HUES64 (cell line): ENCODE data around the gene ALG11.
"Not testable (repeated sequence)": the region's sequence is repeated elsewhere in the genome, so short reads cannot be mapped to it uniquely, and the experiment has no call there.

Experiments
- H3K27ac ChIP-seq: 2 replicates; pipeline ENCODE4 v1.7.0; 2013; ENCODE audit warnings: low read depth, low read length, inconsistent platforms
- H3K27me3 ChIP-seq: 2 replicates; pipeline ENCODE4 v1.6.1; 2013; ENCODE audit warnings: mild to moderate bottlenecking, low read length; ENCODE audit not compliant: insufficient read depth
- H3K36me3 ChIP-seq: 2 replicates; pipeline ENCODE4 v1.6.1; 2013; ENCODE audit warnings: mild to moderate bottlenecking, low read length; ENCODE audit not compliant: insufficient read depth
- H3K4me1 ChIP-seq: 2 replicates; pipeline ENCODE4 v1.6.1; 2013; ENCODE audit warnings: mild to moderate bottlenecking, low read length, moderate library complexity; ENCODE audit not compliant: insufficient read depth
- H3K4me3 ChIP-seq: 2 replicates; pipeline ENCODE4 v1.5.1; 2013; ENCODE audit warnings: mild to moderate bottlenecking, low read length, moderate library complexity
- H3K9ac ChIP-seq: 2 replicates; pipeline ENCODE4 v1.6.1; 2013; ENCODE audit warnings: mild to moderate bottlenecking, low read depth, low read length
- H3K9me3 ChIP-seq: 2 replicates; pipeline ENCODE4 v1.6.1; 2013; ENCODE audit warnings: low read depth, low read length; ENCODE audit not compliant: insufficient read depth
- WGBS: fragments of 150-250, 120-280 bp; methylation state at CpG from one replicate; pipeline ENCODE4 v1.1.7; 2013; ENCODE audit warnings: missing lambda C conversion rate; 5-methylcytosine and 5-hydroxymethylcytosine counted together

ALG11 gene

DNA sequence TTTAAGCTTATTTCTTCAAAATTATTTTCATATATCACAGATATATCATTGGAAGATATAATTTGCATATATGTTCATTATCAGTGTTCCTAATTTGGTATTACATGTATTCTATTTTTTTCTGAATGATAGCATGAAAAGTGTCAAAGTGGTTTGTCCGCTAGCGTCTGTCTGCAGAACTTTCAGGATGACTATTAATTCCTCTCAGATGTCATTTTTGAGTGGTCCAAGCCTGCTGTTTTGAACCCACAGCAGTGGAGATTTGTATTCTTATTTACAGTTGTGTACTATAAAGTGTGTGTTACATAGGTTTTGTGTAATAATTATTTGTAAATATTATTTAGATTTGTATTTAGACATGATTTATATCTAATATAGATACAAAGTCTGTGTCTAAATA is 20.8 kb downstream of the ALG11 start:
- Histone ChIP-seq H3K9ac (no peak overlapping the region), H3K27me3 (no peaks in the 10 kb centered on the region), H3K4me1 (no peaks in the 10 kb centered on the region), H3K27ac (no peak overlapping the region), H3K9me3 (peaks cover 19% of the 10 kb centered on the region), H3K36me3 (peaks cover 20% of the 10 kb centered on the region), H3K4me3 (no peak overlapping the region)
- WGBS: 97% methylated on average over 2 of the region's 2 CpGs

DNA sequence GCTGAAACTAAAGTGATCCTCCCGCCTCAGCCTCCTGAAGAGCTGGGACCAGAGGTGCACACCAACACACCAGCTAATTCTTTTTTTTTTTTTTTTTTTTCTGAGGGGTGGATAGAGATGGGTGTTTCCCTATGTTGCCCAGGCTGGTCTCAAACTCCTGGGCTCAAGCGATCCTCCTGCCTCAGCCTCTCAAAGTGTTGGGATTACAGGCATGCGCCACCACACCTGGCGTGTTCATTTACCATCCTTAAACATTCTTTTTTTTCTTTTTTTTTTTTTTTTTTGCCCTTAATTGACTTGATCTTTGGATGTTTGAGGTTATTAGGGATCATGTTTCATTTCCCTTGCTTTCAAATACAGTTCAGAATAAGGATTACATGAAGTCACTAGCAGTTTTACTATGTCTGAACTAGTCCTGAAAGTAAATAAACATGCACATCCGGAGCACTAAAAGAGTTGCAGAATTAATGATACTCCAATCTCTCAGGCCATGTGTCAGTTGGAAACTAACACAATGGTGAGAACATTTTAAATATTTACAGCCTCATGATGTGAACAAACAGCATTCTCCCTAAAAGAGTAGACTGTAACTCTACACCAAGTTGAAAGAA is 22.5 kb downstream of the ALG11 start:
- Histone ChIP-seq H3K9ac (no peak overlapping the region), H3K9me3 (peaks cover 4% of the 10 kb centered on the region), H3K36me3 (peaks cover 3% of the 10 kb centered on the region; the same call in 1 of the 2 replicates), H3K4me3 (no peak overlapping the region), H3K27ac (no peak overlapping the region), H3K27me3 (no peaks in the 10 kb centered on the region), H3K4me1 (no peaks in the 10 kb centered on the region)
- 94% methylated on average over 4 of the region's 5 CpGs for WGBS

DNA sequence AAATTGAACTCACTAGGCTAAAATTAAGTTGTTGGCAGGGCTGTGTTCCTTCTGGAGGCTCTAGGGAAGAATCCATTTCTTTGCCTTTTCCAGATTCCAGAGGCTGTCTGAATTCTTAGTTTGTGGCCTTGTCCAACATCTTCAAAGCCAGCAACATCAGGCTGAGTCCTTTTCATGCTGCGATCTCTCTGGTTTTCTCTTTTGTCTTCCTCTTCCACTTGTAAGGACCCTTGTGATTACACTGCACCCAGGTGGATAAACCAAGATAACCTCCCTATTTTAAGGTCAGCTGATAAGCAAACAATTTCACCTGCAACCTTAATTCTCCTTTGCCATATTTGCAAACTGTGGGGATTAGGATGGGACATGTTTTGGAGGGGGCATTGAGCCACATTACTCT is 23.8 kb downstream of the ALG11 start:
- H3K9me3 ChIP-seq: no peaks in the 10 kb centered on the region
- no peaks in the 10 kb centered on the region; the same call in 1 of the 2 replicates for H3K36me3 ChIP-seq
- H3K4me1 ChIP-seq: no peaks in the 10 kb centered on the region
- 83% methylated on average over 1 of the region's 1 CpG for WGBS
- no peak overlapping the region for H3K27ac ChIP-seq
- no peak overlapping the region for H3K9ac ChIP-seq
- no peaks in the 10 kb centered on the region for H3K27me3 ChIP-seq
- H3K4me3 ChIP-seq: no peak overlapping the region

DNA sequence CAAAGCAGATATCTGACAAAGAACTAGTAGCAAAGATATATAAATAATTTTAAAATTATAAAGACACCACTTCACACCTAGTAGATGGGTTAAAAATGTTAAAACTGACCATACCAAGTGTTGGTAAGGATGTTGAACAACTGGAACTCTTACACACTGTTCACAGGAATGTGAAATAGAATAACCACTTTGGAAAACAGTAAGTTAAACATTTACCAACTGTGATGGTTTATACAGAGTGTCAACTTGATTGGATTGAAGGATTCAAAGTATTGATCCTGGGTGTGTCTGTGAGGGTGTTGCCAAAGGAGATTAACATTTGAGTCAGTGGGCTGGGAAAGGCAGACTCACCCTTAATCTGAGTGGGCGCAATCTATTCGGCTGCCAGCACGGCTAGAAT is 31.5 kb downstream of the ALG11 start:
- Histone ChIP-seq H3K9me3 (no peaks in the 10 kb centered on the region), H3K27me3 (no peaks in the 10 kb centered on the region), H3K4me3 (no peak overlapping the region), H3K27ac (no peak overlapping the region), H3K36me3 (no peaks in the 10 kb centered on the region), H3K9ac (no peak overlapping the region), H3K4me1 (no peaks in the 10 kb centered on the region)
- WGBS: 95% methylated on average over 3 of the region's 3 CpGs

DNA sequence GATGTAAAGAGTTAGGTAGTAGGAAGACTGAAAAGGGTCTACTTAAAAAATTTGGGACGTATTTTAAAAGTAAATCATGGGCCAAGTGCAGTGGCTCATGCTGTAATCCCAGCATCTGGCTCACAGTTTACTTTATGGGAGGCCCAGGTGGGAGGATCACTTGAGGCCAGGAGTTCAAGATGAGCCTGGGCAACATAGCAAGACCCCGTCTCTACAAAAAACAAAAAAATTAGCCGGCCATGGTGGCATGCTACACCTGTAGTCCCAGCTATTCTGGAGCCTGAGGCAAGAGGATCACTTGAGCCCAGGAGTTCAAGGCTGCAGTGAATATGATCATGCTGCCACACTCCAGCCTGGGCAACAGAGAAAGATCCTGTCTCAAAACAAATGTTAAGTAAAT is 35.3 kb downstream of the ALG11 start:
- Histone ChIP-seq H3K4me1 (peaks cover 9% of the 10 kb centered on the region; the same call in 1 of the 2 replicates), H3K36me3 (no peaks in the 10 kb centered on the region), H3K4me3 (no peak overlapping the region), H3K27ac (no peak overlapping the region), H3K9me3 (no peaks in the 10 kb centered on the region), H3K9ac (no peak overlapping the region), H3K27me3 (no peaks in the 10 kb centered on the region)
- 92% methylated on average over 3 of the region's 3 CpGs for WGBS

DNA sequence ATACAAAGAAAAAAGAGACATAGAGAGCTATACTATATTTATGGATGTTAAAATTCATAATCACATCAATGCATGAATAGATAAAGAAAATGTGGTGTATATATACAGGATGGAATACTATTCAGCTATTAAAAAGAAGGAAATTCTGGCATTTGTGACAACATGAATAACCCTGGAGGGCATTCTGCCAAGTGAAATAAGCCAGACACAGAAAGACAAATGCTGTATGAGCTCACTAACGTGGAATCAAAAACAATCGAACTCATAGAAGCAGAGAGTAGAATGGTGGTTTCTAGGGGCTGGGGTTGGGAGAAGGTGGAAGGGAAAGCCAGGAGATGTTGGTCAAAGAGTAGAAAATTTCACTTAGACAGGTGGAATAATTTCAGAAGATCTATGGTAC is 36.3 kb downstream of the ALG11 start:
- no peaks in the 10 kb centered on the region for H3K27me3 ChIP-seq
- no peak overlapping the region for H3K9ac ChIP-seq
- peaks cover 9% of the 10 kb centered on the region; the same call in 1 of the 2 replicates for H3K4me1 ChIP-seq
- no peaks in the 10 kb centered on the region for H3K36me3 ChIP-seq
- 97% methylated on average over 2 of the region's 2 CpGs for WGBS
- H3K27ac ChIP-seq: no peak overlapping the region
- H3K9me3 ChIP-seq: no peaks in the 10 kb centered on the region
- H3K4me3 ChIP-seq: no peak overlapping the region

DNA sequence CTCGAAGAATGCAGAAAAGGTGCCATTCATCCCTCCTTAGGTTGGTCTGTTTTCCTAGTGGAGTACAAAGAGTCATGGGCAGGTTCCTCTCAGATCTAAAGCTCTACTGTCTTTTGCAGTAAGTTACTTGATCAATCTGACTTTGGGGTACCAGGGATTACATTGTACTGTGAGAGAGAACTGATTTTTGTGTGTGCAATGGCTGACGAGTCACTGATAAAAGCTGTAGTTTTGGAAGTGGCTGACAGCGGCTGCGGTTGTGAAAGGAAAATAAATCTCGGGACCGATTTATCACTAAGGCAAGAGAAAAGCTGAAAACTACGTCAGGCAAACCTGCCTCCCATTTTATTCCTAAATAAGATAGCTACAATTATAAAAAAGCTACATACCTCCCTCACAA is 39.2 kb downstream of the ALG11 start:
- 92% methylated on average over 7 of the region's 7 CpGs for whole genome bisulfite sequencing
- Histone ChIP-seq H3K27me3 (no peaks in the 10 kb centered on the region), H3K9me3 (no peaks in the 10 kb centered on the region), H3K4me1 (peaks cover 9% of the 10 kb centered on the region; the same call in 1 of the 2 replicates), H3K27ac (no peak overlapping the region), H3K9ac (no peak overlapping the region), H3K4me3 (no peak overlapping the region), H3K36me3 (no peaks in the 10 kb centered on the region)

DNA sequence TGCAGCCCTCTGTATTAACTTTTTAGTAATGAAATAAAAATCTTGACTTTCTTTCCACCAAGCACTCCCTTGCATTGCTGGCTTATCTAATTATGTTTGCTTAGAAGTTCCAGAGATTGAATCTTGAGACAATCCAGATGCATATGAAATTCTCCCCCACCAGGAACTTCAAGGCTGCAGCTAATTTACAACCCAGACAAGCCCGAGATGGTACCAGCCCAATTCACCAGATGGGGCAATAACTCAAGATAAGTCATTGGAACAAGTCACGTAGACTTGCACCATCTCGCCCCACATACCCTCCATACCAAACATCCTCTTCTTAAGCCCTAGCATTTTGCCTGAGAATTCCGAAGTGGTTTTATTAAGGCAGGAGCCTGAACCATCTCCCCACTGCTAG is 41.3 kb downstream of the ALG11 start:
- Histone ChIP-seq H3K4me1 (peaks cover 9% of the 10 kb centered on the region; the same call in 1 of the 2 replicates), H3K27me3 (no peaks in the 10 kb centered on the region), H3K27ac (no peak overlapping the region), H3K9ac (no peak overlapping the region), H3K36me3 (no peaks in the 10 kb centered on the region), H3K9me3 (no peaks in the 10 kb centered on the region), H3K4me3 (no peak overlapping the region)
- WGBS: 87% methylated on average over 4 of the region's 4 CpGs

DNA sequence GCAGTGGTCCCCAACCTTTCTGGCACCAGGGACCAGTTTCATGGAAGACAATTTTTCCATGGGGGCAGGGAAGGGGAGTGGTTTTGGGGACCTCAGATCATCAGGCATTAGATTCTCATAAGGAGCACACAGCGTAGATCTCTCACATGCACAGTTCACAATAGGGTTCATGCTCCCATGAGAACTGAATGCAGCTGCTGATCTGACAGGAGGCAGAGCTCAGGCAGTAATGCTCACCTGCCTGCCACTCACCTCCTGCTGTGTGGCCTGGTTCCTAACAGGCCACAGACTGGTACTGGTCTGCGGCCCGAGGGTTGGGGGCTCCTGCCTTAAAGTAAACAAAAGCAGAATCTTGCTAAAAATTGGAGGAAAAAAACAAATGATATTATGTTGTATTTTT is 48.9 kb downstream of the ALG11 start:
- H3K9ac ChIP-seq, H3K27ac ChIP-seq, H3K4me3 ChIP-seq, H3K36me3 ChIP-seq, H3K27me3 ChIP-seq, H3K4me1 ChIP-seq: not testable (repeated sequence)
- WGBS: 95% methylated on average over 3 of the region's 3 CpGs
- peaks cover 22% of the 10 kb centered on the region for H3K9me3 ChIP-seq

DNA sequence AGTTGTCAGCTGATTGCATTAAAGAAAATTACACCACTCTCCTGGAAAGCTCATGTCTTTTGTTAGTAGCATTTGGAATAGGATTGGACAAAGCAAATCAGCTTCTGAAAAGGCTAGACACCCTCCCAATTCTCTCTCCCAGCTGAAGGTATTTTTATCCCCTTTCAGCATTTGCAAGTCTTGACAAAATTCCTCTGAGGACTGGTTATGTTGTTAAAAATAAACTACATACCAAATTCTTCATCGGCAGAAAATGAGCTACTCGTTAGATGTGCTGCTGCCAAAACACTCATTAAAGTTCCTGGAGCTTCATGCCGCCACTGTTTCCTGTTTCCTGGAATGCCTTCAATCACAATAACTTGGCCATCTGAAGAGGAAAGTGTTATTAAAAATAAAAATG is 49.4 kb downstream of the ALG11 start:
- Histone ChIP-seq H3K27me3 (no peaks in the 10 kb centered on the region), H3K4me1 (no peaks in the 10 kb centered on the region), H3K9me3 (peaks cover 25% of the 10 kb centered on the region), H3K4me3 (no peak overlapping the region), H3K9ac (no peak overlapping the region), H3K36me3 (no peaks in the 10 kb centered on the region), H3K27ac (no peak overlapping the region)
- 95% methylated on average over 3 of the region's 3 CpGs for WGBS

DNA sequence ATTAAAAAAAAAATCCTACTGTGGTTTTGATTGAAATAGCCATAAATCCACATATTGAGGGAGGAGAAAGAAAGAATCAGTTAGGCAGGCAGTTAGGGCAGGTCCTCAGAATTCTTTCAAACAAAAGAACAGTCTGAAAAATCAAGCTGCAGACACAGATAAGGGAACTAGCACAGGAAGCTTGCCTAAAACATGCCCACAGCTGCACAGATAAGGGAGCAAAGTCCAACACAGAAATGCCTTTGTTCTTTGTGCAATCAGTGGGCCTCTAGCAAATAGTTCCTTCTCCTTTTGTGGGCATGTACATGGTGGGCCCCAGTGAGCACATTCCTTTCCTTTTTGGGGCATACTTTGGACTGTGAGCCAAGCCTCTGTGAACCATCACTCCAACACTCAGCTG is 55.0 kb downstream of the ALG11 start:
- peaks cover 65% of the 10 kb centered on the region for H3K9me3 ChIP-seq

DNA sequence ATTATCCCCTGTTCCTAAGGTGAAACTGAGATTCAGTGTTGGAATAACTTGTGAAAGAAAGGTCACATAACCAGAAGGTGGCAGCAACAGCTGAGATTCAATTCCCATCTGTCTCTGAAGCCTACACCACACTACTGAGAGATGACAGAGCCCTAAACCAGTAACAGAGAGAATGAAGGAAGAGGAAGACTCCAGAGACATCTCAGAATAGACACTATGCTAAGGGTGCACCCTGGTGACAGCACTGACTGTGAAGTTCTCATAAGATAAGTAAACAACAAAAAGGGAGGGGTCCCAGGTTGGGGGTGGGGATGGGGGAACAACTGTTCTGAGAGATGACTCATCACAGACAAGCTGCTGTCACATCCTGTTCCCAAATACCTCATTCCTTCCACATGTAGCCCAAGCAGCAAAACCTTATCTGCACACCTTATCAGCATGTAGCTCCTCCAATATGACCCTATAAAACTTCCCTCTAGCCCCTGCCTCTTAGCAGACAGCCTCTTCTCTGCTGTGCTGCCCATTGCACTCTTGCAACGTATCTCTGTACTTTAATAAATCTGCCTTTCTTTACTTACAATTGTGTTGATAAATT is 58.8 kb downstream of the ALG11 start:
- H3K9me3 ChIP-seq: peaks cover 67% of the 10 kb centered on the region
- no peaks in the 10 kb centered on the region for H3K27me3 ChIP-seq
- H3K27ac ChIP-seq: no peak overlapping the region
- no peaks in the 10 kb centered on the region for H3K36me3 ChIP-seq
- H3K4me1 ChIP-seq: no peaks in the 10 kb centered on the region
- no peak overlapping the region for H3K9ac ChIP-seq
- H3K4me3 ChIP-seq: no peak overlapping the region
- 100% methylated on average over 1 of the region's 1 CpG for WGBS

More for the DNA sequence above, 55.0 kb downstream of the ALG11 start:
- Histone ChIP-seq H3K27ac (no peak overlapping the region), H3K27me3 (no peaks in the 10 kb centered on the region), H3K9ac (no peak overlapping the region), H3K36me3 (no peaks in the 10 kb centered on the region), H3K4me1 (no peaks in the 10 kb centered on the region), H3K4me3 (no peak overlapping the region)
